Measurements from ENCODE around the gene IGIP.
A peak's percentile ranks its signal among the peaks of the same experiment; 100 is the strongest.

IGIP gene

GRCh38 chr5:140157032-140157781 is 31.5 kb downstream of the IGIP start:
- no peaks in the 10 kb centered on the region for H3K9me3 ChIP-seq (ENCODE audit: severe bottlenecking)
- TF ChIP-seq, protein P1, sequence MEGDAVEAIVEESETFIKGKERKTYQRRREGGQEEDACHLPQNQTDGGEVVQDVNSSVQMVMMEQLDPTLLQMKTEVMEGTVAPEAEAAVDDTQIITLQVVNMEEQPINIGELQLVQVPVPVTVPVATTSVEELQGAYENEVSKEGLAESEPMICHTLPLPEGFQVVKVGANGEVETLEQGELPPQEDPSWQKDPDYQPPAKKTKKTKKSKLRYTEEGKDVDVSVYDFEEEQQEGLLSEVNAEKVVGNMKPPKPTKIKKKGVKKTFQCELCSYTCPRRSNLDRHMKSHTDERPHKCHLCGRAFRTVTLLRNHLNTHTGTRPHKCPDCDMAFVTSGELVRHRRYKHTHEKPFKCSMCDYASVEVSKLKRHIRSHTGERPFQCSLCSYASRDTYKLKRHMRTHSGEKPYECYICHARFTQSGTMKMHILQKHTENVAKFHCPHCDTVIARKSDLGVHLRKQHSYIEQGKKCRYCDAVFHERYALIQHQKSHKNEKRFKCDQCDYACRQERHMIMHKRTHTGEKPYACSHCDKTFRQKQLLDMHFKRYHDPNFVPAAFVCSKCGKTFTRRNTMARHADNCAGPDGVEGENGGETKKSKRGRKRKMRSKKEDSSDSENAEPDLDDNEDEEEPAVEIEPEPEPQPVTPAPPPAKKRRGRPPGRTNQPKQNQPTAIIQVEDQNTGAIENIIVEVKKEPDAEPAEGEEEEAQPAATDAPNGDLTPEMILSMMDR (IDR thresholded peaks at IDR 0.05; ENCODE audit: low read depth, low read length), result peak; percentile 81
- H3K36me3 ChIP-seq, result no peaks in the 10 kb centered on the region
- peak overlapping the region; percentile 26 for H3K4me3 ChIP-seq (ENCODE audit: low read depth, low read length)
- H3K27ac ChIP-seq, result peak overlapping the region; percentile 24
- no peaks in the 10 kb centered on the region for H3K27me3 ChIP-seq (ENCODE audit: insufficient read depth, low read depth, severe bottlenecking)
- peak; percentile 86 for DNase-seq

GRCh38 chr5:140159014-140159927 is 33.5 kb downstream of the IGIP start:
- no peak for DNase-seq
- H3K27ac ChIP-seq, result no peak overlapping the region
- no peaks in the 10 kb centered on the region for H3K36me3 ChIP-seq
- TF ChIP-seq, protein P1 (IDR thresholded peaks at IDR 0.05; ENCODE audit: low read depth, low read length), result no peak
- no peaks in the 10 kb centered on the region for H3K27me3 ChIP-seq (ENCODE audit: insufficient read depth, low read depth, severe bottlenecking)
- no peak overlapping the region for H3K4me3 ChIP-seq (ENCODE audit: low read depth, low read length)
- H3K9me3 ChIP-seq (ENCODE audit: severe bottlenecking), result no peaks in the 10 kb centered on the region

- Histone ChIP-seq H3K27me3 (ENCODE audit: insufficient read depth, low read depth, severe bottlenecking) (no peaks in the 10 kb centered on the region), H3K27ac (no peak overlapping the region), H3K4me3 (ENCODE audit: low read depth, low read length) (no peak overlapping the region), H3K36me3 (no peaks in the 10 kb centered on the region), H3K9me3 (ENCODE audit: severe bottlenecking) (no peaks in the 10 kb centered on the region)
- TF ChIP-seq, protein P1 (IDR thresholded peaks at IDR 0.05; ENCODE audit: low read depth, low read length), result no peak
- DNase-seq, result no peak
These were observed 36.5 kb downstream of the IGIP start for GRCh38 chr5:140162275-140162674.

DNA sequence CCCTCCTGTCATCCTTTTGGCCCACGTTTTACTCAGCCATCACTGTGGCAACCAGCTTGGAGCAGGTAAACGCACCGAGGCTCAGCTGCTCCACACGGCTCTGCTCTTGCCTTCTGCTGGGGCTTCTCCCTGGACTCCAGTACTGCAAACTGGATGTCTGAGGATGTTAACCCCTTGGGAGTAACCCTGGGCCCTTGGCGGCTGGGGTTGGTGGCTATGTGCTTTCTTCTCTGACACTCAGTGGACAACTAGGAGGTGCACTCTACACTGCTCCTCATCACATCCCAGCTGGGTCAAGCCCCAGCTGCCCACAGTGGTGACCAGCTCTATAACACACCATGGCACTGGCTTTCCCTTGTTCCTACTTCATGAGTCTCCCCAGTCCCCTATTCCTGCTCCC is 37.0 kb downstream of the IGIP start:
- Histone ChIP-seq H3K9me3 (ENCODE audit: severe bottlenecking) (no peaks in the 10 kb centered on the region), H3K36me3 (no peaks in the 10 kb centered on the region), H3K4me3 (ENCODE audit: low read depth, low read length) (no peak overlapping the region), H3K27me3 (ENCODE audit: insufficient read depth, low read depth, severe bottlenecking) (no peaks in the 10 kb centered on the region), H3K27ac (no peak overlapping the region)
- DNase-seq, result no peak
- TF ChIP-seq, protein P1 (IDR thresholded peaks at IDR 0.05; ENCODE audit: low read depth, low read length), result no peak

DNA sequence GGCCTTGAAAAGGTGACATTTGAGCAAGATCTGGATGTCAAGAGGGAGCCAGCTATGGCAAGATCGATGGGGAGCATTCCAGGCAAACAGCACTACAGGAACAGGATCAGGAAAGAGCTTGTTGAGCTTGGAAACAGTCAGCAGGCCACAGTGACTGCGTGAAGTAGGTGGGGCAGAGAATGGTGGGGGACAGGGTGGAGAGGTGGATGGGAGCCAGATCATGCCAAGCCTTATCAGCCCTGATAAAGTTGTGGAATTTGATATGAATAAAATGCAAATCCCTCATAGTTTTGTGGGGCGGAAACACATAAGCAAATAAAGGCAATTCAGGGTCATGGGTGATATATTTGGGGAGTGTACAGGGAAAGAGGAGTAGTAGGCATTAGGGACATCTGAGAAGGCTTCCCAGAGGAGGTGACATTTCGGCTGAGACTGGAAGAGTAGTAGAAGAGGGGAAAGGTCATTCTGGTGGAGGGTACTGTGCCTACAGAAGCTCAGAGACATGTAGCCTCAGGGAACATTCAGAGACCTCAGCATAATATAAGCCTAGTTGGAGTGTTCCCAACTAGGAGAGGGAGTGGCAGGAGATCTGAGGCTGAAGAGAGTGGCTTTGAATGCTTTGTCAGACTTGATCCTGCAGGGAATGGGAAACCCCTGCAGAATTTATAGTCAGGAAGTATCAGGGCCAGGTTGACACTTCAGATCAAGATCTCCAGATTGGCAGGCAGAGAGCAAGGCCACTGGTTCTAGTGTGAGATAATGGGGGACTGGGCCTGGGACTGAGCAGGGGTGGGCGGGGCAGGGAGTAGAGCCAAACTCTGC is 39.6 kb downstream of the IGIP start:
- no peak overlapping the region for H3K27ac ChIP-seq
- DNase-seq, result no peak
- no peaks in the 10 kb centered on the region for H3K9me3 ChIP-seq (ENCODE audit: severe bottlenecking)
- H3K36me3 ChIP-seq, result no peaks in the 10 kb centered on the region
- H3K27me3 ChIP-seq (ENCODE audit: insufficient read depth, low read depth, severe bottlenecking), result no peaks in the 10 kb centered on the region
- no peak overlapping the region for H3K4me3 ChIP-seq (ENCODE audit: low read depth, low read length)
- TF ChIP-seq, protein P1 (IDR thresholded peaks at IDR 0.05; ENCODE audit: low read depth, low read length), result no peak

All from WERI-Rb-1 (cell line).